ENCODE data around the gene FREY1. TPM values are rescaled to one million over a fixed set of nuclear protein-coding genes. Genes with fewer than 3 reads are reported as not detected.
A peak's percentile ranks its signal among the peaks of the same experiment; 100 is the strongest.

Gene FREY1
- total RNA-seq, 1 experiment from 2014 or later: 4.2 TPM

- intact Hi-C loops (cut with micrococcal nuclease; ENCODE audit: unreplicated experiment): no loop called here
- no peaks in the 10 kb centered on the region for H3K36me3 ChIP-seq (ENCODE audit: low read depth)
- H3K79me2 ChIP-seq (ENCODE audit: low read depth): no peaks in the 10 kb centered on the region
- ChIA-PET POLR2A (ENCODE audit: unreplicated experiment) (no interaction called here), CTCF (no interaction called here)
- H3K27me3 ChIP-seq (ENCODE audit: insufficient read depth, low read depth): no peaks in the 10 kb centered on the region; the same call in 1 of the 2 replicates
- no peaks in the 10 kb centered on the region for H3K9me3 ChIP-seq (ENCODE audit: insufficient read depth, low read depth)
- no peak within 1 kb of the TSS for H3K27ac ChIP-seq
- peak within 1 kb of the TSS; percentile 69 for H3K4me2 ChIP-seq
- H3K9me2 ChIP-seq (ENCODE audit: insufficient read depth): no peaks in the 10 kb centered on the region
- H4K20me1 ChIP-seq (ENCODE audit: insufficient read depth): peaks cover 12% of the 10 kb centered on the region; the same call in 1 of the 2 replicates
- no TSS peak for BruUV-seq (replicated peaks)
- no peaks in the 10 kb centered on the region for H3F3A ChIP-seq (ENCODE audit: insufficient read depth, low read depth)
- H3K4me1 ChIP-seq (replicated peaks; ENCODE audit: insufficient read depth): no peaks in the 10 kb centered on the region
- H3K4me3 ChIP-seq: peak within 1 kb of the TSS; percentile 53; the same call in 1 of the 2 replicates
- no peak within 1 kb of the TSS for H2AFZ ChIP-seq
- TF ChIP-seq EZH2 (IDR thresholded peaks at IDR 0.05; ENCODE audit: low read depth) (no peak), CTCF (conservative IDR thresholded peaks at IDR 0.05) (no peak)
- peak in 1 of 2 experiments; percentile 60 for DNase-seq
Observed at GRCh38 chr11:45885274-45885920, 21.7 kb downstream of the FREY1 start, which contains the start of gene MAPK8IP1. Gene MAPK8IP1 (plus strand): TSS chr11:45885651. CDS start chr11:45885821, 170 bp downstream.

- intact Hi-C loops (cut with micrococcal nuclease; ENCODE audit: unreplicated experiment): no loop called here
- POLR2A ChIA-PET (ENCODE audit: unreplicated experiment): no interaction called here
- Histone ChIP-seq H3F3A (ENCODE audit: insufficient read depth, low read depth) (no peaks in the 10 kb centered on the region), H3K4me2 (peak overlapping the region; percentile 69; the same call in 1 of the 2 replicates), H3K9me2 (ENCODE audit: insufficient read depth) (no peaks in the 10 kb centered on the region), H3K4me1 (replicated peaks; ENCODE audit: insufficient read depth) (peaks cover 7% of the 10 kb centered on the region; the same call in 1 of the 2 replicates), H3K27me3 (ENCODE audit: insufficient read depth, low read depth) (no peaks in the 10 kb centered on the region; the same call in 1 of the 2 replicates), H3K9me3 (ENCODE audit: insufficient read depth, low read depth) (no peaks in the 10 kb centered on the region), H3K27ac (no peak overlapping the region), H3K4me3 (no peak overlapping the region), H3K36me3 (ENCODE audit: low read depth) (no peaks in the 10 kb centered on the region), H4K20me1 (ENCODE audit: insufficient read depth) (peaks cover 17% of the 10 kb centered on the region; the same call in 1 of the 2 replicates), H3K79me2 (ENCODE audit: low read depth) (no peaks in the 10 kb centered on the region), H2AFZ (no peak overlapping the region)
- TF ChIP-seq CTCF (conservative IDR thresholded peaks at IDR 0.05) (no peak), EZH2 (IDR thresholded peaks at IDR 0.05; ENCODE audit: low read depth) (no peak)
- CTCF ChIA-PET: no interaction called here
- no peak for DNase-seq
- no TSS peak for BruUV-seq (replicated peaks)
Observed at GRCh38 chr11:45884596-45885185, 22.4 kb downstream of the FREY1 start.

- CTCF ChIA-PET: interaction anchor here (0.7 kb wide), 1 partner anchor 45 kb away, joined by 3 read pairs; no protein-coding TSS in a partner anchor
- Histone ChIP-seq H3K27me3 (ENCODE audit: insufficient read depth, low read depth) (no peaks in the 10 kb centered on the region; the same call in 1 of the 2 replicates), H3K9me2 (ENCODE audit: insufficient read depth) (no peaks in the 10 kb centered on the region), H3K79me2 (ENCODE audit: low read depth) (no peaks in the 10 kb centered on the region), H3F3A (ENCODE audit: insufficient read depth, low read depth) (no peaks in the 10 kb centered on the region), H3K27ac (no peak overlapping the region), H3K9me3 (ENCODE audit: insufficient read depth, low read depth) (no peaks in the 10 kb centered on the region), H3K4me1 (replicated peaks; ENCODE audit: insufficient read depth) (peaks cover 10% of the 10 kb centered on the region; the same call in 1 of the 2 replicates), H2AFZ (no peak overlapping the region), H3K4me3 (no peak overlapping the region), H4K20me1 (ENCODE audit: insufficient read depth) (peaks cover 19% of the 10 kb centered on the region; the same call in 1 of the 2 replicates), H3K4me2 (no peak overlapping the region), H3K36me3 (ENCODE audit: low read depth) (no peaks in the 10 kb centered on the region)
- no peak for DNase-seq
- no TSS peak for BruUV-seq (replicated peaks)
- POLR2A ChIA-PET (ENCODE audit: unreplicated experiment): no interaction called here
- intact Hi-C loops (cut with micrococcal nuclease; ENCODE audit: unreplicated experiment): no loop called here
- no peak for TF ChIP-seq CTCF (conservative IDR thresholded peaks at IDR 0.05)
- no peak for TF ChIP-seq EZH2 (IDR thresholded peaks at IDR 0.05; ENCODE audit: low read depth)
Observed at GRCh38 chr11:45881708-45882368, 25.2 kb downstream of the FREY1 start.

All from PC-9 (cell line).